Esophagus (tissue), 2 donors: Measurements from ENCODE around the gene RNF149. TPM values are rescaled to one million over a fixed set of nuclear protein-coding genes. Genes with fewer than 3 reads are reported as not detected.

Source experiments
- H3K27ac ChIP-seq, 2 donors: one replicate each; pipeline ENCODE4 v1.5.1; 2013; ENCODE audit warnings: low read depth in 2 of 2, mild to moderate bottlenecking in 2 of 2, inconsistent platforms in 1 of 2, low read length in 1 of 2, moderate library complexity in 1 of 2
- H3K27me3 ChIP-seq, 2 donors: one replicate each; pipeline ENCODE4 v1.6.1; 2013; ENCODE audit warnings: low read length in 2 of 2, control low read depth in 1 of 2, mild to moderate bottlenecking in 1 of 2; ENCODE audit not compliant: insufficient read depth in 2 of 2, control insufficient read depth in 1 of 2
- H3K36me3 ChIP-seq, 2 donors: one replicate each; pipeline ENCODE4 v1.6.1; 2013; ENCODE audit warnings: low read length in 1 of 2; ENCODE audit not compliant: control insufficient read depth in 2 of 2, insufficient read depth in 2 of 2
- H3K4me1 ChIP-seq, 2 donors: one replicate each; pipeline ENCODE4 v1.6.1; 2013; ENCODE audit warnings: low read length in 1 of 2; ENCODE audit not compliant: control insufficient read depth in 2 of 2, insufficient read depth in 2 of 2
- H3K4me3 ChIP-seq, 2 donors: one replicate each; pipeline ENCODE4 v1.5.1; 2013; ENCODE audit warnings: low read length in 2 of 2, mild to moderate bottlenecking in 2 of 2, low read depth in 1 of 2, moderate library complexity in 1 of 2
- H3K9me3 ChIP-seq, 2 donors: one replicate each; pipeline ENCODE4 v1.6.1; 2013; ENCODE audit warnings: mild to moderate bottlenecking in 2 of 2, low read depth in 1 of 2, low read length in 1 of 2, moderate library complexity in 1 of 2; ENCODE audit not compliant: control insufficient read depth in 2 of 2, insufficient read depth in 1 of 2
- WGBS, 2 donors: extraction: QIAGEN DNeasy Blood & Tissue Kit; methylation state at CpG; one replicate each; pipeline ENCODE4 v1.1.7; 2013; 5-methylcytosine and 5-hydroxymethylcytosine counted together
- polyA plus RNA-seq, 2 donors: library from polyadenylated mRNA; stranded (reverse); fragments of 200-250 nt; gene quantifications; one replicate each; pipeline ENCODE4 v1.2.3, GENCODE V29; 2013
- donor health status: healthy with polysubstance abuse.
- donor health status: Bipolar disorder and iron deficiency.

Gene RNF149
- polyA plus RNA-seq, 2 donors: 31.7 to 50.4 TPM

GRCh38 chr2:101349893-101350662 lies 41.6 kb upstream of the RNF149 start:
- Histone ChIP-seq H3K9me3 (no peaks in the 10 kb centered on the region), H3K27ac (no peak overlapping the region), H3K4me1 (no peaks in the 10 kb centered on the region), H3K36me3 (no peaks in the 10 kb centered on the region), H3K4me3 (no peak overlapping the region), H3K27me3 (no peaks in the 10 kb centered on the region)
- WGBS, 2 donors: 76 to 82% methylated on average over 7 of the region's 7 CpGs

- no peaks in the 10 kb centered on the region for H3K4me1 ChIP-seq
- H3K27ac ChIP-seq: no peak overlapping the region
- H3K27me3 ChIP-seq: no peaks in the 10 kb centered on the region
- H3K9me3 ChIP-seq: no peaks in the 10 kb centered on the region
- WGBS, 2 donors: 58 to 81% methylated on average over 1 of the region's 1 CpG
- H3K4me3 ChIP-seq: no peak overlapping the region
- no peaks in the 10 kb centered on the region for H3K36me3 ChIP-seq
These were observed 40.4 kb upstream of the RNF149 start for GRCh38 chr2:101348883-101349282.

- 97% methylated on average over 3 of the region's 3 CpGs for WGBS, 2 donors
These were observed 38.4 kb upstream of the RNF149 start for GRCh38 chr2:101346909-101347308.

GRCh38 chr2:101344137-101344536 lies 35.6 kb upstream of the RNF149 start:
- Histone ChIP-seq H3K36me3 (no peaks in the 10 kb centered on the region), H3K9me3 (no peaks in the 10 kb centered on the region), H3K27ac (no peak overlapping the region), H3K27me3 (no peaks in the 10 kb centered on the region), H3K4me1 (peaks cover 0 to 3% of the 10 kb centered on the region in 2 donors), H3K4me3 (no peak overlapping the region)
- 77 to 78% methylated on average over 5 of the region's 5 CpGs for WGBS, 2 donors

More at GRCh38 chr2:101346909-101347308, 38.4 kb upstream of the RNF149 start:
- Histone ChIP-seq H3K27ac (no peak overlapping the region), H3K9me3 (no peaks in the 10 kb centered on the region), H3K4me1 (peaks cover 0 to 2% of the 10 kb centered on the region in 2 donors), H3K4me3 (no peak overlapping the region), H3K36me3 (no peaks in the 10 kb centered on the region), H3K27me3 (no peaks in the 10 kb centered on the region)

GRCh38 chr2:101342625-101343008 lies 34.1 kb upstream of the RNF149 start:
- no peak overlapping the region for H3K27ac ChIP-seq
- H3K4me1 ChIP-seq: peaks cover 0 to 3% of the 10 kb centered on the region in 2 donors
- H3K4me3 ChIP-seq: no peak overlapping the region
- WGBS, 2 donors: 89 to 91% methylated on average over 15 of the region's 15 CpGs
- H3K9me3 ChIP-seq: no peaks in the 10 kb centered on the region
- no peaks in the 10 kb centered on the region for H3K36me3 ChIP-seq
- no peaks in the 10 kb centered on the region for H3K27me3 ChIP-seq

- no peak overlapping the region for H3K27ac ChIP-seq
- H3K4me3 ChIP-seq: no peak overlapping the region
- no peaks in the 10 kb centered on the region for H3K36me3 ChIP-seq
- peaks cover 0 to 3% of the 10 kb centered on the region in 2 donors for H3K4me1 ChIP-seq
- H3K9me3 ChIP-seq: no peaks in the 10 kb centered on the region
- 55 to 57% methylated on average over 21 of the region's 21 CpGs for WGBS, 2 donors
- H3K27me3 ChIP-seq: no peaks in the 10 kb centered on the region
These were observed 33.6 kb upstream of the RNF149 start for GRCh38 chr2:101341901-101342624.

GRCh38 chr2:101341421-101341820 lies 32.9 kb upstream of the RNF149 start:
- no peak overlapping the region for H3K27ac ChIP-seq
- WGBS, 2 donors: 81 to 84% methylated on average over 7 of the region's 7 CpGs

GRCh38 chr2:101340141-101340551 lies 31.6 kb upstream of the RNF149 start:
- H3K27ac ChIP-seq: no peak overlapping the region

More at GRCh38 chr2:101341421-101341820, 32.9 kb upstream of the RNF149 start:
- Histone ChIP-seq H3K27me3 (no peaks in the 10 kb centered on the region), H3K4me1 (peaks cover 0 to 3% of the 10 kb centered on the region in 2 donors), H3K4me3 (no peak overlapping the region), H3K9me3 (no peaks in the 10 kb centered on the region), H3K36me3 (no peaks in the 10 kb centered on the region)

GRCh38 chr2:101339266-101339880 lies 30.9 kb upstream of the RNF149 start:
- H3K9me3 ChIP-seq: no peaks in the 10 kb centered on the region

More at GRCh38 chr2:101340141-101340551, 31.6 kb upstream of the RNF149 start:
- Histone ChIP-seq H3K4me1 (peaks cover 0 to 3% of the 10 kb centered on the region in 2 donors), H3K27me3 (no peaks in the 10 kb centered on the region), H3K4me3 (no peak overlapping the region), H3K9me3 (no peaks in the 10 kb centered on the region), H3K36me3 (no peaks in the 10 kb centered on the region)
- WGBS, 2 donors: 96 to 100% methylated on average over 1 of the region's 1 CpG

More at GRCh38 chr2:101339266-101339880, 30.9 kb upstream of the RNF149 start:
- WGBS, 2 donors: 88 to 90% methylated on average over 4 of the region's 4 CpGs
- H3K27me3 ChIP-seq: no peaks in the 10 kb centered on the region
- peaks cover 0 to 3% of the 10 kb centered on the region in 2 donors for H3K4me1 ChIP-seq
- H3K4me3 ChIP-seq: no peak overlapping the region
- H3K36me3 ChIP-seq: no peaks in the 10 kb centered on the region
- H3K27ac ChIP-seq: no peak overlapping the region
